Neural crest cell (in vitro differentiated cells): ENCODE data around the gene HAUS5. TPM values are rescaled to one million over a fixed set of nuclear protein-coding genes. Genes with fewer than 3 reads are reported as not detected.

Experiments used
- DNase-seq: peaks from one replicate; pipeline ENCODE4 v3.0.0; 2021; ENCODE audit warnings: low read depth, mixed read lengths, low spot score
- H3K27ac Mint-ChIP-seq: one replicate; pipeline ENCODE4 v1.8.0; 2021; ENCODE audit warnings: mild to moderate bottlenecking, mixed read lengths; ENCODE audit not compliant: unreplicated experiment
- H3K27me3 Mint-ChIP-seq: 2 replicates; pipeline ENCODE4 v1.8.0; 2021; ENCODE audit warnings: low read depth, mild to moderate bottlenecking, mixed read lengths
- H3K36me3 Mint-ChIP-seq: 2 replicates; pipeline ENCODE4 v1.8.0; 2021; ENCODE audit warnings: low read depth, mild to moderate bottlenecking, mixed read lengths
- H3K4me1 Mint-ChIP-seq: 2 replicates; pipeline ENCODE4 v1.8.0; 2021; ENCODE audit warnings: mixed read lengths
- H3K4me3 Mint-ChIP-seq: one replicate; pipeline ENCODE4 v1.8.0; 2021; ENCODE audit warnings: mild to moderate bottlenecking, mixed read lengths
- H3K9me3 Mint-ChIP-seq: 2 replicates; pipeline ENCODE4 v1.8.0; 2021; ENCODE audit warnings: mixed read lengths
- CTCF ChIP-seq: fragments of 200-600 bp; sonication (generic); conservative IDR thresholded peaks from 2 replicates; pipeline ENCODE4 v1.5.0; 2021; ENCODE audit warnings: antibody characterized with exemption, mild to moderate bottlenecking
- total RNA-seq: library from RNA; stranded (reverse); gene quantifications from 2 replicates; pipeline ENCODE4 v1.2.1, GENCODE V29; 2021

Gene HAUS5
- total RNA-seq, 1 donor from 2014 or later: 55.9 TPM

- H3K27ac Mint-ChIP-seq: no peak overlapping the region
- no peaks in the 10 kb centered on the region for H3K36me3 Mint-ChIP-seq
- H3K27me3 Mint-ChIP-seq: peaks cover 51% of the 10 kb centered on the region
- no peaks in the 10 kb centered on the region for H3K4me1 Mint-ChIP-seq
- H3K9me3 Mint-ChIP-seq: no peaks in the 10 kb centered on the region
- no peak for TF ChIP-seq CTCF
- H3K4me3 Mint-ChIP-seq: no peak overlapping the region
- DNase-seq: no peak
Observed at GRCh38 chr19:35569281-35569781, 43.2 kb upstream of the HAUS5 start.

GRCh38 chr19:35571406-35571965 lies 41.0 kb upstream of the HAUS5 start:
- H3K9me3 Mint-ChIP-seq: peaks cover 11% of the 10 kb centered on the region

GRCh38 chr19:35577918-35578317 lies 34.6 kb upstream of the HAUS5 start:
- H3K27me3 Mint-ChIP-seq: peaks cover 31% of the 10 kb centered on the region
- peaks cover 20% of the 10 kb centered on the region for H3K9me3 Mint-ChIP-seq
- H3K36me3 Mint-ChIP-seq: peaks cover 8% of the 10 kb centered on the region
- no peaks in the 10 kb centered on the region for H3K4me1 Mint-ChIP-seq
- DNase-seq: no peak
- no peak overlapping the region for H3K27ac Mint-ChIP-seq
- H3K4me3 Mint-ChIP-seq: no peak overlapping the region
- no peak for TF ChIP-seq CTCF

More at GRCh38 chr19:35571406-35571965, 41.0 kb upstream of the HAUS5 start:
- no peak for DNase-seq
- Mint-ChIP-seq H3K4me1 (no peaks in the 10 kb centered on the region), H3K4me3 (no peak overlapping the region), H3K27ac (no peak overlapping the region), H3K27me3 (peaks cover 48% of the 10 kb centered on the region), H3K36me3 (peaks cover 2% of the 10 kb centered on the region)
- TF ChIP-seq CTCF: no peak

- Mint-ChIP-seq H3K9me3 (peaks cover 20% of the 10 kb centered on the region), H3K4me1 (no peaks in the 10 kb centered on the region), H3K36me3 (peaks cover 8% of the 10 kb centered on the region), H3K4me3 (no peak overlapping the region), H3K27me3 (peaks cover 29% of the 10 kb centered on the region), H3K27ac (no peak overlapping the region)
- no peak for DNase-seq
- no peak for TF ChIP-seq CTCF
Observed at GRCh38 chr19:35578707-35579106, 33.8 kb upstream of the HAUS5 start.

GRCh38 chr19:35582760-35583159 lies 29.8 kb upstream of the HAUS5 start:
- Mint-ChIP-seq H3K36me3 (no peaks in the 10 kb centered on the region), H3K4me3 (no peak overlapping the region)
- DNase-seq: no peak

More at GRCh38 chr19:35582760-35583159, 29.8 kb upstream of the HAUS5 start:
- Mint-ChIP-seq H3K27me3 (peaks cover 48% of the 10 kb centered on the region), H3K27ac (no peak overlapping the region), H3K4me1 (no peaks in the 10 kb centered on the region), H3K9me3 (peaks cover 1% of the 10 kb centered on the region)
- no peak for TF ChIP-seq CTCF
